HepG2 (cell line): ENCODE measurements around the gene PSMB8. TPM values are rescaled to one million over a fixed set of nuclear protein-coding genes. Genes with fewer than 3 reads are reported as not detected.

ENCODE experiments used
- ATF7 ChIP-seq, 2 experiments: fragments of 450-650 bp in 1 of 2; sonication (generic) in 1 of 2; formaldehyde crosslinking in 1 of 2; IDR thresholded peaks; 2 replicates each; pipeline versions ENCODE4 v1.4.0 to v1.6.1; 2016 to 2020; ENCODE audit warnings: antibody characterized with exemption in 1 of 2, mild to moderate bottlenecking in 1 of 2, missing genetic modification reagents in 1 of 2
- CBX2 ChIP-seq, 2 experiments: fragments of 200-600 bp in 1 of 2; sonication (generic); formaldehyde crosslinking in 1 of 2; IDR thresholded peaks; 2 replicates each; pipeline versions ENCODE4 v1.7.0 to v1.8.1; 2018 to 2022; ENCODE audit warnings: low read depth in 2 of 2, low read length in 1 of 2, mild to moderate bottlenecking in 1 of 2, missing genetic modification reagents in 1 of 2
- FOXK1 ChIP-seq: sonication (generic); formaldehyde crosslinking; IDR thresholded peaks from 2 replicates; pipeline ENCODE4 v1.4.0; 2020; ENCODE audit warnings: low read depth, missing genetic modification reagents, borderline replicate concordance
- HDAC1 ChIP-seq: sonication (generic); formaldehyde crosslinking; IDR thresholded peaks from 2 replicates; pipeline ENCODE4 v1.5.1; 2020; ENCODE audit warnings: mild to moderate bottlenecking, missing genetic modification reagents
- KMT2A ChIP-seq: sonication (generic); formaldehyde crosslinking; IDR thresholded peaks from 2 replicates; pipeline ENCODE4 v1.4.0; 2020; ENCODE audit warnings: missing genetic modification reagents
- MTF1 ChIP-seq: sonication (generic); formaldehyde crosslinking; IDR thresholded peaks from 2 replicates; pipeline ENCODE4 v1.5.0; 2020; ENCODE audit warnings: missing genetic modification reagents
- NFKB2 ChIP-seq: sonication (generic); formaldehyde crosslinking; IDR thresholded peaks from 2 replicates; pipeline ENCODE4 v1.4.0; 2020; ENCODE audit warnings: missing genetic modification reagents, borderline replicate concordance
- RELA ChIP-seq: sonication (generic); formaldehyde crosslinking; IDR thresholded peaks from 2 replicates; pipeline ENCODE4 v1.4.0; 2020; ENCODE audit warnings: missing genetic modification reagents
- SRSF4 ChIP-seq: fragments of 200-400 bp; formaldehyde crosslinking; IDR thresholded peaks from one replicate; pipeline ENCODE4 v1.6.1; 2018; ENCODE audit warnings: mild to moderate bottlenecking, low read depth, low read length, moderate library complexity; ENCODE audit not compliant: poor library complexity, severe bottlenecking
- WIZ ChIP-seq: sonication (generic); formaldehyde crosslinking; IDR thresholded peaks from 2 replicates; pipeline ENCODE4 v1.5.1; 2020; ENCODE audit warnings: mild to moderate bottlenecking, missing genetic modification reagents
- ZNF10 ChIP-seq: sonication (generic); formaldehyde crosslinking; IDR thresholded peaks from 2 replicates; pipeline ENCODE4 v1.4.0; 2020; ENCODE audit warnings: mild to moderate bottlenecking, low read depth, missing genetic modification reagents, borderline replicate concordance
- ZNF282 ChIP-seq: fragments of 450-650 bp; IDR thresholded peaks from 2 replicates; pipeline ENCODE4 v1.6.1; 2018; ENCODE audit not compliant: partially characterized antibody
- ZNF607 ChIP-seq: sonication (generic); formaldehyde crosslinking; IDR thresholded peaks from 2 replicates; pipeline ENCODE4 v1.5.1; 2020; ENCODE audit warnings: missing genetic modification reagents, mild to moderate bottlenecking, borderline replicate concordance
- ZNF713 ChIP-seq: sonication (generic); formaldehyde crosslinking; IDR thresholded peaks from 2 replicates; pipeline ENCODE4 v1.4.0; 2020; ENCODE audit warnings: mild to moderate bottlenecking, missing genetic modification reagents
- ZNF781 ChIP-seq: sonication (generic); formaldehyde crosslinking; IDR thresholded peaks from 2 replicates; pipeline ENCODE4 v1.5.1; 2020; ENCODE audit warnings: borderline replicate concordance, mild to moderate bottlenecking, missing genetic modification reagents; ENCODE audit errors: not compliant biosample characterization
- polyA plus RNA-seq, 8 experiments: library from polyadenylated mRNA; depleted of rRNA in 3 of 8; stranded (reverse) in 7 of 8; unstranded in 1 of 8; fragments of >200 nt; fragmentation: Illumina TruSeq in 4 of 8; extraction: Trizol in 4 of 8; gene quantifications; 2 replicates each; pipeline versions ENCODE4 v1.2.1 to v1.2.3, GENCODE V29; 2011 to 2016; ENCODE audit warnings: low read depth in 4 of 8, missing spikeins in 1 of 8, mixed read lengths in 1 of 8; ENCODE audit not compliant: insufficient read depth in 1 of 8
- total RNA-seq, 5 experiments: library from RNA; depleted of rRNA; stranded (reverse); fragments of >200 nt; fragmentation: Illumina TruSeq; extraction: Trizol; gene quantifications; 2 replicates each; pipeline ENCODE4 v1.2.3, GENCODE V29; 2016; ENCODE audit warnings: low read depth in 1 of 5
- TF ChIP-seq, protein P1 (sequence below): sonication (generic); formaldehyde crosslinking; IDR thresholded peaks from 2 replicates; pipeline ENCODE4 v1.5.0; 2020; ENCODE audit warnings: mild to moderate bottlenecking, missing genetic modification reagents
- TF ChIP-seq, protein P2 (sequence below): sonication (generic); formaldehyde crosslinking; IDR thresholded peaks from 2 replicates; pipeline ENCODE4 v1.5.1; 2020; ENCODE audit warnings: mild to moderate bottlenecking, missing genetic modification reagents, borderline replicate concordance
- TF ChIP-seq, protein P3 (sequence below): sonication (generic); formaldehyde crosslinking; IDR thresholded peaks from 2 replicates; pipeline ENCODE4 v1.4.0; 2020; ENCODE audit warnings: missing genetic modification reagents, borderline replicate concordance
- TF ChIP-seq, protein P4 (sequence below): sonication (generic); formaldehyde crosslinking; IDR thresholded peaks from 2 replicates; pipeline ENCODE4 v1.5.0; 2020; ENCODE audit warnings: missing genetic modification reagents, mild to moderate bottlenecking, borderline replicate concordance

The PSMB8 gene
- total and polyA plus RNA-seq, 2 of the 13 experiments (the other 11 are each of a cell fraction or from before 2014, with no cell fraction given) = 30.7 to 64.7 TPM

DNA sequence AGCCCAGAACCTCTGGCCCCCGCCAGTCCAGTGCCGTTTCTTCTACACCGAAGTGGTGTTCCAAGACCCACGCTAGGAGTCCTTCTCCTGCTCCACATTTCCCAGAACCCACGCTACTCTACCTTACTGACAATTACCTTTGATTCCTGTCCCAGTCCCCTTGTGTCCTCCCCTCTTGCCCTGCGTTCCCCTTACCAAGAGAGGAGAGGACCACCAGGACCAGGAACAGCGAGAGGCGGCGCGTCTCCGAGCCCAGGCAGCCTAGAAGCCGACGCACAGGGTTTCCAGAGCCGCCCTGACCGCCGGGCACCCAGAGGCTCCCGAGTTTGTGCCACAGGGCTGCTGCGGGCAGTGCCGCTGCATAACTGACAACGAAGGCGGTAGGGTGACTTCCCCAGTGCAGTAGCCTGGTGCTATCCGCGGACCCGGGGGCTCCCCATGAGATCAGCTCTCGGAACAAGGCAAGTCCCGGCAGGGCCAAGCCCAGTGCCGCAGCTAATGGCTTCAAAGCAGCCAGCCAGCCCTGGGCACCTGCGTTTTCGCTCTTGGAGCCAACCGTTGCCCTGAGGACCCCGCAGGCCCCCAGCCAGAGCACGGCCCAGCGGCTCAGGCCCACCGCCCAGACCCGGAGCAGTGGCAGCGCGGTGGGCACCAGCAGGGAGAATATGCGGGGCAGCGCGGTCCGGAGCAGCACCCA is 9.1 kb upstream of the PSMB8 start (continued):
- TF ChIP-seq, protein P1, sequence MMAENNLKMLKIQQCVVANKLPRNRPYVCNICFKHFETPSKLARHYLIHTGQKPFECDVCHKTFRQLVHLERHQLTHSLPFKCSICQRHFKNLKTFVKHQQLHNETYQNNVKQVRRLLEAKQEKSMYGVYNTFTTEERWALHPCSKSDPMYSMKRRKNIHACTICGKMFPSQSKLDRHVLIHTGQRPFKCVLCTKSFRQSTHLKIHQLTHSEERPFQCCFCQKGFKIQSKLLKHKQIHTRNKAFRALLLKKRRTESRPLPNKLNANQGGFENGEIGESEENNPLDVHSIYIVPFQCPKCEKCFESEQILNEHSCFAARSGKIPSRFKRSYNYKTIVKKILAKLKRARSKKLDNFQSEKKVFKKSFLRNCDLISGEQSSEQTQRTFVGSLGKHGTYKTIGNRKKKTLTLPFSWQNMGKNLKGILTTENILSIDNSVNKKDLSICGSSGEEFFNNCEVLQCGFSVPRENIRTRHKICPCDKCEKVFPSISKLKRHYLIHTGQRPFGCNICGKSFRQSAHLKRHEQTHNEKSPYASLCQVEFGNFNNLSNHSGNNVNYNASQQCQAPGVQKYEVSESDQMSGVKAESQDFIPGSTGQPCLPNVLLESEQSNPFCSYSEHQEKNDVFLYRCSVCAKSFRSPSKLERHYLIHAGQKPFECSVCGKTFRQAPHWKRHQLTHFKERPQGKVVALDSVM (CRISPR knock-in tag) = 0 out of 2 replicates have a peak, but pooled peaks have one; percentile 18
- TF ChIP-seq, protein P2, sequence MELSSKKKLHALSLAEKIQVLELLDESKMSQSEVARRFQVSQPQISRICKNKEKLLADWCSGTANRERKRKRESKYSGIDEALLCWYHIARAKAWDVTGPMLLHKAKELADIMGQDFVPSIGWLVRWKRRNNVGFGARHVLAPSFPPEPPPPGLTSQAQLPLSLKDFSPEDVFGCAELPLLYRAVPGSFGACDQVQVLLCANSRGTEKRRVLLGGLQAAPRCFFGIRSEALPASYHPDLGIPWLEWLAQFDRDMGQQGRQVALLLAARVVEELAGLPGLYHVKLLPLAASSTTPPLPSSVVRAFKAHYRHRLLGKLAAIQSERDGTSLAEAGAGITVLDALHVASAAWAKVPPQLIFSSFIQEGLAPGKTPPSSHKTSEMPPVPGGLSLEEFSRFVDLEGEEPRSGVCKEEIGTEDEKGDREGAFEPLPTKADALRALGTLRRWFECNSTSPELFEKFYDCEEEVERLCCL (CRISPR knock-in tag) = 0 out of 2 replicates have a peak, but pooled peaks have one; percentile 1
- peak; percentile 17; the same call in 1 of the 2 replicates for TF ChIP-seq FOXK1 (CRISPR knock-in tag)
- TF ChIP-seq HDAC1 (CRISPR knock-in tag) = peak; percentile 52; the same call in 1 of the 2 replicates
- no peak for TF ChIP-seq WIZ (CRISPR knock-in tag)
- TF ChIP-seq, protein P3, sequence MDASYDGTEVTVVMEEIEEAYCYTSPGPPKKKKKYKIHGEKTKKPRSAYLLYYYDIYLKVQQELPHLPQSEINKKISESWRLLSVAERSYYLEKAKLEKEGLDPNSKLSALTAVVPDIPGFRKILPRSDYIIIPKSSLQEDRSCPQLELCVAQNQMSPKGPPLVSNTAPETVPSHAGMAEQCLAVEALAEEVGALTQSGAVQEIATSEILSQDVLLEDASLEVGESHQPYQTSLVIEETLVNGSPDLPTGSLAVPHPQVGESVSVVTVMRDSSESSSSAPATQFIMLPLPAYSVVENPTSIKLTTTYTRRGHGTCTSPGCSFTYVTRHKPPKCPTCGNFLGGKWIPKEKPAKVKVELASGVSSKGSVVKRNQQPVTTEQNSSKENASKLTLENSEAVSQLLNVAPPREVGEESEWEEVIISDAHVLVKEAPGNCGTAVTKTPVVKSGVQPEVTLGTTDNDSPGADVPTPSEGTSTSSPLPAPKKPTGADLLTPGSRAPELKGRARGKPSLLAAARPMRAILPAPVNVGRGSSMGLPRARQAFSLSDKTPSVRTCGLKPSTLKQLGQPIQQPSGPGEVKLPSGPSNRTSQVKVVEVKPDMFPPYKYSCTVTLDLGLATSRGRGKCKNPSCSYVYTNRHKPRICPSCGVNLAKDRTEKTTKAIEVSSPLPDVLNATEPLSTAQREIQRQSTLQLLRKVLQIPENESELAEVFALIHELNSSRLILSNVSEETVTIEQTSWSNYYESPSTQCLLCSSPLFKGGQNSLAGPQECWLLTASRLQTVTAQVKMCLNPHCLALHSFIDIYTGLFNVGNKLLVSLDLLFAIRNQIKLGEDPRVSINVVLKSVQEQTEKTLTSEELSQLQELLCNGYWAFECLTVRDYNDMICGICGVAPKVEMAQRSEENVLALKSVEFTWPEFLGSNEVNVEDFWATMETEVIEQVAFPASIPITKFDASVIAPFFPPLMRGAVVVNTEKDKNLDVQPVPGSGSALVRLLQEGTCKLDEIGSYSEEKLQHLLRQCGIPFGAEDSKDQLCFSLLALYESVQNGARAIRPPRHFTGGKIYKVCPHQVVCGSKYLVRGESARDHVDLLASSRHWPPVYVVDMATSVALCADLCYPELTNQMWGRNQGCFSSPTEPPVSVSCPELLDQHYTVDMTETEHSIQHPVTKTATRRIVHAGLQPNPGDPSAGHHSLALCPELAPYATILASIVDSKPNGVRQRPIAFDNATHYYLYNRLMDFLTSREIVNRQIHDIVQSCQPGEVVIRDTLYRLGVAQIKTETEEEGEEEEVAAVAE (CRISPR knock-in tag) = 0 out of 2 replicates have a peak, but pooled peaks have one; percentile 13
- 0 out of 2 replicates have a peak, but pooled peaks have one; percentile 19 for TF ChIP-seq ZNF713 (CRISPR knock-in tag)
- no peak for TF ChIP-seq MTF1 (CRISPR knock-in tag)
- peak; percentile 73 for TF ChIP-seq ZNF781 (CRISPR knock-in tag)
- no peak for TF ChIP-seq RELA (CRISPR knock-in tag)
- no peak for TF ChIP-seq ZNF10 (CRISPR knock-in tag)
- TF ChIP-seq ZNF607 = no peak
- TF ChIP-seq KMT2A = peak; percentile 5; the same call in 1 of the 2 replicates
- TF ChIP-seq SRSF4 = no peak
- no peak for TF ChIP-seq CBX2 (IDR thresholded peaks at IDR 0.05; ENCODE audit: low read depth, low read length)
- TF ChIP-seq CBX2 (CRISPR knock-in tag; IDR thresholded peaks at IDR 0.05; ENCODE audit: low read depth) = no peak
- TF ChIP-seq, protein P4, sequence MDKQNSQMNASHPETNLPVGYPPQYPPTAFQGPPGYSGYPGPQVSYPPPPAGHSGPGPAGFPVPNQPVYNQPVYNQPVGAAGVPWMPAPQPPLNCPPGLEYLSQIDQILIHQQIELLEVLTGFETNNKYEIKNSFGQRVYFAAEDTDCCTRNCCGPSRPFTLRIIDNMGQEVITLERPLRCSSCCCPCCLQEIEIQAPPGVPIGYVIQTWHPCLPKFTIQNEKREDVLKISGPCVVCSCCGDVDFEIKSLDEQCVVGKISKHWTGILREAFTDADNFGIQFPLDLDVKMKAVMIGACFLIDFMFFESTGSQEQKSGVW (CRISPR knock-in tag) = no peak
- TF ChIP-seq ATF7 (IDR thresholded peaks at IDR 0.05) = no peak
- peak; percentile 17; the same call in 1 of the 2 replicates for TF ChIP-seq ATF7 (CRISPR knock-in tag; IDR thresholded peaks at IDR 0.05)
- no peak for TF ChIP-seq ZNF282
- peak; percentile 72; the same call in 1 of the 2 replicates for TF ChIP-seq NFKB2 (CRISPR knock-in tag)
